ENCODE results near the gene VWA1.

Gene VWA1

GRCh38 chr1:1430114-1430982 is 5.1 kb upstream of the VWA1 start:
- peak; percentile 28 for DNase-seq (ENCODE audit: low spot score)
- in situ Hi-C loops (cut with MboI; ENCODE audit: low pct_unique_long_range_greater_than_20kb, low sequenced_read_pairs, unreplicated experiment): no loop called here
- no peak for TF ChIP-seq CTCF (IDR thresholded peaks at IDR 0.05; ENCODE audit: extremely low read depth, insufficient read depth, missing control alignments)

- no peak for DNase-seq (ENCODE audit: low spot score)
- in situ Hi-C loops (cut with MboI; ENCODE audit: low pct_unique_long_range_greater_than_20kb, low sequenced_read_pairs, unreplicated experiment): no loop called here
- TF ChIP-seq CTCF (IDR thresholded peaks at IDR 0.05; ENCODE audit: extremely low read depth, insufficient read depth, missing control alignments): no peak
Observed at GRCh38 chr1:1430992-1431844, 4.3 kb upstream of the VWA1 start.

- in situ Hi-C loops (cut with MboI; ENCODE audit: low pct_unique_long_range_greater_than_20kb, low sequenced_read_pairs, unreplicated experiment): no loop called here
- DNase-seq (ENCODE audit: low spot score): peak; percentile 39
- no peak for TF ChIP-seq CTCF (IDR thresholded peaks at IDR 0.05; ENCODE audit: extremely low read depth, insufficient read depth, missing control alignments)
Observed at GRCh38 chr1:1431845-1432273, 3.6 kb upstream of the VWA1 start.

- no peak for TF ChIP-seq CTCF (IDR thresholded peaks at IDR 0.05; ENCODE audit: extremely low read depth, insufficient read depth, missing control alignments)
- DNase-seq (ENCODE audit: low spot score): no peak
- in situ Hi-C loops (cut with MboI; ENCODE audit: low pct_unique_long_range_greater_than_20kb, low sequenced_read_pairs, unreplicated experiment): no loop called here
Observed at GRCh38 chr1:1432274-1432950, 3.1 kb upstream of the VWA1 start.

- peak; percentile 55 for DNase-seq (ENCODE audit: low spot score)
- in situ Hi-C loops (cut with MboI; ENCODE audit: low pct_unique_long_range_greater_than_20kb, low sequenced_read_pairs, unreplicated experiment): no loop called here
- TF ChIP-seq CTCF (IDR thresholded peaks at IDR 0.05; ENCODE audit: extremely low read depth, insufficient read depth, missing control alignments): no peak
Observed at GRCh38 chr1:1432951-1433803, 2.3 kb upstream of the VWA1 start.

All from GM13977 (cell line).